ENCODE measurements around the gene ZNF66. TPM values are rescaled to one million over a fixed set of nuclear protein-coding genes. Genes with fewer than 3 reads are reported as not detected.
"Not testable (repeated sequence)": the region's sequence is repeated elsewhere in the genome, so short reads cannot be mapped to it uniquely, and the experiment has no call there.

ZNF66 gene
- total RNA-seq (10 to 100 TPM; 13.1 to 34.1 (median 18.2) TPM), polyA plus RNA-seq (1 to 10 TPM; 7.4 to 8.4 TPM)
- long read RNA-seq, donor 1, transcript ZNF66-203 (4 exons, 757 nt): major isoform, 17 of 31 reads
- long read RNA-seq, donor 1, partial matches to known transcripts: 0 of 31 reads
- long read RNA-seq, donor 1, other reads (novel, unspliced or antisense): 10 of 31 reads
- long read RNA-seq, donor 2, partial matches to known transcripts: 0 of 1 reads
- long read RNA-seq, donor 2, other reads (novel, unspliced or antisense): 0 of 1 reads
- long read RNA-seq, donor 3, partial matches to known transcripts: 1 of 8 reads
- long read RNA-seq, donor 3, other reads (novel, unspliced or antisense): 4 of 8 reads

- Histone ChIP-seq H3K27ac (peak within 1 kb of the TSS in 1 of 2 donors; percentile 46), H3K4me3 (peak within 1 kb of the TSS; percentile 71), H3K27me3 (no peaks in the 10 kb centered on the region), H3K9me3 (no peaks in the 10 kb centered on the region), H3K36me3 (no peaks in the 10 kb centered on the region), H3K4me1 (ENCODE audit: insufficient read depth) (peaks cover 7% of the 10 kb centered on the region)
- DNase-seq: peak; percentile 98 to 99 (median 98)
- intact Hi-C loops (cut with DNase I): no loop called here
- 1% methylated on average over 41 to 42 of the region's 42 CpGs for WGBS, 3 donors
- peak; percentile 62 for TF ChIP-seq POLR2A (IDR thresholded peaks at IDR 0.05)
- TF ChIP-seq, protein P1, sequence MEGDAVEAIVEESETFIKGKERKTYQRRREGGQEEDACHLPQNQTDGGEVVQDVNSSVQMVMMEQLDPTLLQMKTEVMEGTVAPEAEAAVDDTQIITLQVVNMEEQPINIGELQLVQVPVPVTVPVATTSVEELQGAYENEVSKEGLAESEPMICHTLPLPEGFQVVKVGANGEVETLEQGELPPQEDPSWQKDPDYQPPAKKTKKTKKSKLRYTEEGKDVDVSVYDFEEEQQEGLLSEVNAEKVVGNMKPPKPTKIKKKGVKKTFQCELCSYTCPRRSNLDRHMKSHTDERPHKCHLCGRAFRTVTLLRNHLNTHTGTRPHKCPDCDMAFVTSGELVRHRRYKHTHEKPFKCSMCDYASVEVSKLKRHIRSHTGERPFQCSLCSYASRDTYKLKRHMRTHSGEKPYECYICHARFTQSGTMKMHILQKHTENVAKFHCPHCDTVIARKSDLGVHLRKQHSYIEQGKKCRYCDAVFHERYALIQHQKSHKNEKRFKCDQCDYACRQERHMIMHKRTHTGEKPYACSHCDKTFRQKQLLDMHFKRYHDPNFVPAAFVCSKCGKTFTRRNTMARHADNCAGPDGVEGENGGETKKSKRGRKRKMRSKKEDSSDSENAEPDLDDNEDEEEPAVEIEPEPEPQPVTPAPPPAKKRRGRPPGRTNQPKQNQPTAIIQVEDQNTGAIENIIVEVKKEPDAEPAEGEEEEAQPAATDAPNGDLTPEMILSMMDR (IDR thresholded peaks at IDR 0.05): no peak
- no peak for TF ChIP-seq EP300 (IDR thresholded peaks at IDR 0.05)
Observed at GRCh38 chr19:20776083-20777076, at the start of gene ZNF66. TSS of gene ZNF66 (plus strand) at chr19:20776304. CDS start at chr19:20776448, 144 bp downstream.

- H3K9me3 ChIP-seq; H3K4me1 ChIP-seq (ENCODE audit: insufficient read depth); intact Hi-C loops (cut with DNase I); DNase-seq; H3K27me3 ChIP-seq; H3K36me3 ChIP-seq; H3K27ac ChIP-seq; H3K4me3 ChIP-seq: not testable (repeated sequence)
- 87 to 95% (median 94%) methylated on average over 6 of the region's 6 CpGs for WGBS, 3 donors
Observed at GRCh38 chr19:20750169-20750568, 25.9 kb upstream of the ZNF66 start.

DNA sequence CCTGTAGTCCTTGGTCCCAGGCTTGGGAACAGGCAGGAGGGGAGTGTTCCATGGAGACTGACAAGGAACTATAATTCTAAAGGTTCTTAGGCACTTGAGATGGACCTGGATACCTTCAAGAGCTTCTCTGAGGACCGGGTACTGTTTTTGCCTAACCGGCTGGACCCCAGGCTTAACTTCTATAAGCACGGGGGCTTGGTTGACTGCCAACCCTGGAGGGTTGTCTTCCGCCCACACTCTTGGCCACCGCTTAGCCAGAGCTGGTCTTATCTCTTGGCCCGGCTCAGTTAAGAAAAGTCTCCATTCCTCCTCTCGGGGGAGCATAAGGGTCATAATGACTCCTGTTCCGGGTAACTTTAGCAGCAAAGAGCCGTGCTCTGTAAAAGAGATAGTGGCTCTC, 23.8 kb upstream of the ZNF66 start:
- WGBS, 3 donors: 2 to 20% (median 8%) methylated on average over 9 of the region's 9 CpGs

GRCh38 chr19:20769225-20769736, 6.8 kb upstream of the ZNF66 start:
- intact Hi-C loops (cut with DNase I): loop anchor here in 1 of 4 donors (2.0 kb wide), 1 partner anchor 196 kb away; no protein-coding TSS in a partner anchor
- H3K27me3 ChIP-seq; DNase-seq; H3K36me3 ChIP-seq; H3K9me3 ChIP-seq; H3K4me3 ChIP-seq; H3K4me1 ChIP-seq (ENCODE audit: insufficient read depth); H3K27ac ChIP-seq: not testable (repeated sequence)
- WGBS, 3 donors: 90 to 93% (median 91%) methylated on average over 8 of the region's 8 CpGs

More for the DNA sequence above, 23.8 kb upstream of the ZNF66 start:
- H3K36me3 ChIP-seq; H3K4me3 ChIP-seq; H3K27me3 ChIP-seq; H3K9me3 ChIP-seq; intact Hi-C loops (cut with DNase I); H3K4me1 ChIP-seq (ENCODE audit: insufficient read depth): not testable (repeated sequence)
- peak; percentile 36 to 79 (median 70) for DNase-seq
- H3K27ac ChIP-seq: peak overlapping the region in 1 of 2 donors; percentile 59

DNA sequence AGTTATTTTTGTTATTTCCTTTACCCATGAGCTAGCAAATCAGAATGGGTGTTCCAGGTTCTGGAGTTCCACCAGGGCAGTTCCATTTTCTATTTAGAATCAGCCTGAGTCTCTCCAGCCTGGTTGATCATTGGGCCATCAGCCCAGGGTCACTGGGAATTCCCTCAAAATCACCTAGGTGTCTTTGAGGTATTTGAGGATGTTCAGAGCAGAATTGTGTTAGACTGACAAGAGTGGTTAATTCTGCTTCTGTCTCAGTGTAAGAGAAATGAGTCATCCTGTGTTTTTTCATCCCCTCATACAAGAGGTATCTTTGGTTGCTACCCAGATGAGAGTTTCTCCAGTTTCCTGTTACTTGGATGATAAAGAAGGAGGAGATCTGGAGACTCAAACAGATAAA, 11.7 kb downstream of the ZNF66 start:
- no peak for DNase-seq
- H3K9me3 ChIP-seq: no peaks in the 10 kb centered on the region
- H3K27me3 ChIP-seq: no peaks in the 10 kb centered on the region
- intact Hi-C loops (cut with DNase I): no loop called here
- TF ChIP-seq, protein P1 (IDR thresholded peaks at IDR 0.05): no peak
- TF ChIP-seq EP300 (IDR thresholded peaks at IDR 0.05): no peak
- TF ChIP-seq POLR2A (IDR thresholded peaks at IDR 0.05): no peak
- H3K36me3 ChIP-seq: no peaks in the 10 kb centered on the region
- H3K27ac ChIP-seq: peak overlapping the region in 1 of 2 donors; percentile 50
- H3K4me3 ChIP-seq: no peak overlapping the region
- peaks cover 7% of the 10 kb centered on the region for H3K4me1 ChIP-seq (ENCODE audit: insufficient read depth)
